Measurements from ENCODE around the gene WNT2. TPM values are rescaled to one million over a fixed set of nuclear protein-coding genes. Genes with fewer than 3 reads are reported as not detected.

The WNT2 gene
- total and polyA plus RNA-seq, 12 donors, result 0.07 to 1.4 (median 0.16) TPM; not detected in 3

GRCh38 chr7:117230276-117231046 is 92.4 kb downstream of the WNT2 start:
- Histone ChIP-seq H3K27ac (no peak overlapping the region), H3K27me3 (no peaks in the 10 kb centered on the region), H3K9me3 (peaks cover 0 to 3% (median 0%) of the 10 kb centered on the region in 11 donors), H3K4me3 (no peak overlapping the region), H3K36me3 (peaks cover 0 to 5% (median 0%) of the 10 kb centered on the region in 9 donors), H3K4me1 (peaks cover 0 to 6% (median 0%) of the 10 kb centered on the region in 9 donors)
- WGBS, 2 donors, result 90 to 93% methylated on average over 4 of the region's 4 CpGs
- ATAC-seq (no peak), DNase-seq (no peak)
- TF ChIP-seq CTCF (IDR thresholded peaks at IDR 0.05), result no peak
- intact Hi-C loops (cut with DNase I), result no loop called here

- Histone ChIP-seq H3K27me3 (no peaks in the 10 kb centered on the region), H3K36me3 (peaks cover 0 to 10% (median 0%) of the 10 kb centered on the region in 9 donors), H3K9me3 (no peaks in the 10 kb centered on the region), H3K4me1 (peaks cover 0 to 6% (median 0%) of the 10 kb centered on the region in 9 donors), H3K27ac (no peak overlapping the region), H3K4me3 (no peak overlapping the region)
- DNase-seq, result no peak
- ATAC-seq, result no peak
- intact Hi-C loops (cut with DNase I), result no loop called here
- TF ChIP-seq CTCF (IDR thresholded peaks at IDR 0.05), result no peak
- WGBS, 2 donors, result 74 to 79% methylated on average over 3 of the region's 3 CpGs
These were observed 93.5 kb downstream of the WNT2 start for GRCh38 chr7:117229350-117229749.

GRCh38 chr7:117227091-117227490 is 95.8 kb downstream of the WNT2 start:
- H3K27me3 ChIP-seq, result no peaks in the 10 kb centered on the region
- whole genome bisulfite sequencing, 2 donors, result 45 to 64% methylated on average over 4 of the region's 4 CpGs
- intact Hi-C loops (cut with DNase I), result no loop called here

GRCh38 chr7:117225536-117225935 is 97.3 kb downstream of the WNT2 start:
- no peak for TF ChIP-seq CTCF (IDR thresholded peaks at IDR 0.05)
- no peaks in the 10 kb centered on the region for H3K9me3 ChIP-seq
- H3K36me3 ChIP-seq, result peaks cover 0 to 43% (median 4%) of the 10 kb centered on the region in 9 donors
- no peaks in the 10 kb centered on the region for H3K27me3 ChIP-seq
- DNase-seq (no peak), ATAC-seq (no peak)
- H3K27ac ChIP-seq, result no peak overlapping the region
- no peak overlapping the region for H3K4me3 ChIP-seq
- 74 to 80% methylated on average over 6 of the region's 6 CpGs for whole genome bisulfite sequencing, 2 donors
- peaks cover 0 to 6% (median 0%) of the 10 kb centered on the region in 9 donors for H3K4me1 ChIP-seq
- intact Hi-C loops (cut with DNase I), result no loop called here

More at GRCh38 chr7:117227091-117227490, 95.8 kb downstream of the WNT2 start:
- no peaks in the 10 kb centered on the region for H3K9me3 ChIP-seq
- peaks cover 0 to 6% (median 0%) of the 10 kb centered on the region in 9 donors for H3K4me1 ChIP-seq
- no peak overlapping the region for H3K4me3 ChIP-seq
- peaks cover 0 to 28% (median 3%) of the 10 kb centered on the region in 9 donors for H3K36me3 ChIP-seq
- no peak overlapping the region for H3K27ac ChIP-seq
- ATAC-seq (peak in 3 of 8 donors; percentile 65 to 75 (median 72)), DNase-seq (no peak)
- no peak for TF ChIP-seq CTCF (IDR thresholded peaks at IDR 0.05)

Other genes starting within 250 kb of the WNT2 start
- gene ASZ1, start 104.4 kb upstream of the WNT2 start, total RNA-seq, result not detected
- gene ASZ1, start 104.4 kb upstream of the WNT2 start, polyA plus RNA-seq, result not detected
- gene CFTR, start 157.0 kb upstream of the WNT2 start, total RNA-seq, result under 1 TPM in 8 of 10 donors, not detected in 2; 0.06 to 0.95 (median 0.31) TPM
- gene CFTR, start 157.0 kb upstream of the WNT2 start, polyA plus RNA-seq, result under 1 TPM; 0.09 to 0.22 TPM

All from heart right ventricle (tissue), 16 donors.